LNCAP (cell line): Measurements from ENCODE around the gene PPP1R11.

Experiments
- CTCF ChIP-seq: fragments of 450-650 bp; IDR thresholded peaks from 2 replicates; pipeline ENCODE4 v1.5.1; 2017; ENCODE audit warnings: mild to moderate bottlenecking

PPP1R11 gene

GRCh38 chr6:30093951-30094661 is 27.1 kb downstream of the PPP1R11 start:
- no peak for TF ChIP-seq CTCF

DNA sequence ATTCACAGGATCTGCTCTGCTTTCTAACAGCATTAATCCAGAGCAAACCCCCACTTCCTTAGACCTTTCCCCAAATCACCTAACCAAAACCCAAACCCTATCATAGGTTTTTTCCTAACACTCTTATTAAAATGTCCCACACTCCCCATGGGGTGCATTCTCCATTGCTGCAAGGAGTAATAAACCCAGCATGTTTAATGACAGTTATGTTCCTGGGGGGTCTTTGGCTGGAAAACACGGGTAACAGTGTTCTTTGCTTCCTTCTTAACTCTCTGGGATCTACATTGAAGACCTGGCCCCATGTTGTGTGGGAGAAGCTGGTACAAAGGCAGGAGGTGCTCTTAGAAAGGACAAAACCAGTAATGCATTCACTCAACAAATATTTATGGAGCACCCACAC is 29.8 kb downstream of the PPP1R11 start:
- TF ChIP-seq CTCF, result no peak

DNA sequence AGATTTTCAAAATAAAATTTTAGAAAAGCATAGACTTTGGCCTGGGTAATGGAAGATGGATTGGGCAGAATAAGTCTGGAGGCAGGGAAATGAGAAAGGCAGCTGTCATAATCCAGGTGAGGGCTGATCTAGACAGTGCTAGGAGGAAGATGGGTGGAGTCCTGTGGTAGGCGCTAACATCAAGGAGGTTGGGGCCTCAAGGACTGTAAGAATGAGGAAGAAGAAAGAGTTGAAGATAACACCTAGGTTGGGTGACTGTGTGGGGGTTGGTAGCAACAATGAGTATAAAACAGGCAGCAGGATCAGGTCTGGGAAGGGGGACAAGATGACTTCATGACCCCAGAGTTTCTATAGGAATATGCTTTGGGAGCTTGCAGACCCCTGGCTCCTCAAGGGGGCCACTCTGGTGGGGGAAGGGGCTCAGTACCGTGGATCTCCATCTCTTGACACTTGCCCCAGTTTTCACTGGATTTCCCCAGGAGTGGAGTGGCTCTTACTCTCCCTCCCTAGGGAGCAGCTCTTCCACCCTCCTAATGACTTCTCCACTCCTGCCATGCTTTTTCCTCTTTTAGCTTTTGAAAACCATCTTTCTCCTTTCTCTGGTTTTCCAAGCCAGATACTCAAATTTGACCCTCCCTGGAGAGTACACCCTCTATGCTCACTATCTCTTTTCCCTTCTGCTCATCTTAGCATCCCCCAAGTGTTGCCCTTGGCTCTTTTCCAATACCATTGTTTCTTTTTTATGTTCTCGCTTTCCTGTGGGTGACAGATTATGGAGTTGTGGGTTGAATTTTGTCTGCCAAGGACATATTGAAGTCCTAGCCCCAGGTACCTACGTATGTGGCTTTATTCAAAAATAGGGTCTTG is 31.1 kb downstream of the PPP1R11 start:
- TF ChIP-seq CTCF, result no peak

- no peak for TF ChIP-seq CTCF
Measured at GRCh38 chr6:30100154-30100553, 33.2 kb downstream of the PPP1R11 start.

DNA sequence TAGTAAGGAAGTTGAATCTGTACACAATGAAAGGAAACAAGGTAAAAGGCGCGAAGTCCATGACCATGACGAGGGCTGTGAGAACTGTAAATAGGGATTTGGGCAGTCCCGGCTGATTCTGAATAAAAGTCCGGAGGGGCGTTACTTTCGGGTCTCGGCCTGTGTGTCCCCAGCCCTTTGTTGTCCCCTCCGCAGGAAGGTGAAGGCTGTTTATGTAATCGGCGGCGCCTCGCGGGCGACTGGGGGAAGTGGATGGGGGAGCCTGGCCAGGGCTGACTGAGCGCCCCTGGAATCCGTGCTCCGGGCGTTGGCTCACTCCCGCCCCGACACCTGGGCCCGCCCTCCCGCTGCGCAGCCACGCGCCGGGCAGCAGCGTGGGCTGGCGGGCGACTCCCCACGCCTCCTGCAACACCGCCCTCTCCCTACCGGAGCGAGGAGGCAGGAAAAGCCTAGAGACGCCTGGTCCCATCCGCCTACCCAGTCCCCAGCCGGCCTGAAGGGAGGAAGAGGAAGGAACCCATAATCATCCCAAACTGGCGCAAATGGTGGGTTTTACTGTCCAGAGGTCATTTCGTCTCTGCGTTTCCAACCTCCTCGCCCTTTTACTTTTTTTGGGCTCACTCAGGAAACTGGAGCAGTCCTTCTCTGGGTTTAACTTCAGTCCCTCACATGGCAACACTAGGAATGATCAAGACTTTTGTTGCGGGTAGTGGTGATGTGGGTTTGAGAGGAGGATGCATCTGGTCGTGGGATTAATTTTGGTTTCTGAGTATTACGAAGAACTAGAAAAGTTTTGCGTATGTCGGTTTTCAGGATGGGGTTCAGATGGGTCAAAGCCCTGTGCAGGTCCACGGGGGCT is 33.8 kb downstream of the PPP1R11 start:
- no peak for TF ChIP-seq CTCF

GRCh38 chr6:30101444-30102413 is 34.7 kb downstream of the PPP1R11 start:
- no peak; the same call in 1 of the 2 replicates for TF ChIP-seq CTCF
